WTC11 (cell line): ENCODE measurements around the gene CST8.

Source experiments
- CTCF ChIP-seq: fragments of 200-600 bp; IDR thresholded peaks from 2 replicates; pipeline ENCODE4 v1.8.0; 2022; ENCODE audit warnings: antibody characterized with exemption
- ESRRA ChIP-seq: sonication (generic); formaldehyde crosslinking; IDR thresholded peaks from 2 replicates; pipeline ENCODE4 v1.8.1; 2022; ENCODE audit warnings: mild to moderate bottlenecking, missing genetic modification reagents, borderline replicate concordance

- no peak for TF ChIP-seq CTCF
- TF ChIP-seq ESRRA (CRISPR knock-in tag), result no peak
Measured at GRCh38 chr20:23524146-23524545, 33.2 kb downstream of the CST8 start.
